ENCODE measurements around the gene FOXF1. TPM values are rescaled to one million over a fixed set of nuclear protein-coding genes. Genes with fewer than 3 reads are reported as not detected.
A peak's percentile ranks its signal among the peaks of the same experiment; 100 is the strongest.

Gene FOXF1
- total and polyA plus RNA-seq, 2 of the 13 experiments (the other 11 are each of a cell fraction or from before 2014, with no cell fraction given), result not detected

DNA sequence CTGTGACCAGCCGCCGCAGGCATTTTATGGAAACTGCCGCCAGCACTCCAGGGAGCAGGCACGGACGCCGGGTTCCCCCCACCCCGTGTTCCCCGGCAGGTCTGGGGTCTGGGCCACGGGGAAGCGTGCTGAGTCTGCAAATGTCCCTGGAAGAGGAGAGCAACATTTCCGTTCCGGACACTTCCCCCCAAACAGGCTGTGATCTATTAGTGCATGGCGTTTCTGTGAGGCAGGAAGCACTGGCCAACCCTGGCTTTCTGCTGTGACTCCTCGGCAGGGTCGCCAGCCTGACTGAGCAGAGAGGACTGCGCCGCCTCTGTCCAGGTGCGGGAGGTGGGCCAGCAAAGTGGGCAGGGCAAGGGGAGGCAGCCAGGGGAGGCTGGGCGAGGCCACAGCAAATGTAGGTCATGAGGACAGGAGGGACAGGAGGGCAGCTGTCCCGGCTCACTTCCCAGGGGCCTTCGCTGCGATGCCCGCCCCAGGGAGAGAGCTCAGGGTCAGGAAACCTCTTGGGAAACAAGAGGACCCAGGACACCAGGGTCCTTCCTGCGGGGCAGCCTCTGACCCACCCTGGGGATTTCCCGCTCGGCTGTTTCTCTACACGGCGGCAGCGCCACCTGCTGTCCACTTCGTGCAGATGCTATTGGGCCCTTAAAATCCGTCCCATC is 9.5 kb downstream of the FOXF1 start (continued):
- no peak for TF ChIP-seq BCL6 (CRISPR knock-in tag; IDR thresholded peaks at IDR 0.05)
- TF ChIP-seq, protein P1, sequence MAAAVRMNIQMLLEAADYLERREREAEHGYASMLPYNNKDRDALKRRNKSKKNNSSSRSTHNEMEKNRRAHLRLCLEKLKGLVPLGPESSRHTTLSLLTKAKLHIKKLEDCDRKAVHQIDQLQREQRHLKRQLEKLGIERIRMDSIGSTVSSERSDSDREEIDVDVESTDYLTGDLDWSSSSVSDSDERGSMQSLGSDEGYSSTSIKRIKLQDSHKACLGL (CRISPR knock-in tag; IDR thresholded peaks at IDR 0.05), result no peak
- no peak for TF ChIP-seq NR2F1 (CRISPR knock-in tag; IDR thresholded peaks at IDR 0.05)
- TF ChIP-seq HNRNPLL (IDR thresholded peaks at IDR 0.05; ENCODE audit: low read depth, low read length, poor library complexity, severe bottlenecking), result no peak
- 0 out of 2 replicates have a peak, but pooled peaks have one; percentile 40 for TF ChIP-seq MEIS2 (CRISPR knock-in tag; IDR thresholded peaks at IDR 0.05)
- TF ChIP-seq SOX6 (IDR thresholded peaks at IDR 0.05), result no peak
- TF ChIP-seq SOX6 (CRISPR knock-in tag; IDR thresholded peaks at IDR 0.05), result no peak
- TF ChIP-seq, protein P2, sequence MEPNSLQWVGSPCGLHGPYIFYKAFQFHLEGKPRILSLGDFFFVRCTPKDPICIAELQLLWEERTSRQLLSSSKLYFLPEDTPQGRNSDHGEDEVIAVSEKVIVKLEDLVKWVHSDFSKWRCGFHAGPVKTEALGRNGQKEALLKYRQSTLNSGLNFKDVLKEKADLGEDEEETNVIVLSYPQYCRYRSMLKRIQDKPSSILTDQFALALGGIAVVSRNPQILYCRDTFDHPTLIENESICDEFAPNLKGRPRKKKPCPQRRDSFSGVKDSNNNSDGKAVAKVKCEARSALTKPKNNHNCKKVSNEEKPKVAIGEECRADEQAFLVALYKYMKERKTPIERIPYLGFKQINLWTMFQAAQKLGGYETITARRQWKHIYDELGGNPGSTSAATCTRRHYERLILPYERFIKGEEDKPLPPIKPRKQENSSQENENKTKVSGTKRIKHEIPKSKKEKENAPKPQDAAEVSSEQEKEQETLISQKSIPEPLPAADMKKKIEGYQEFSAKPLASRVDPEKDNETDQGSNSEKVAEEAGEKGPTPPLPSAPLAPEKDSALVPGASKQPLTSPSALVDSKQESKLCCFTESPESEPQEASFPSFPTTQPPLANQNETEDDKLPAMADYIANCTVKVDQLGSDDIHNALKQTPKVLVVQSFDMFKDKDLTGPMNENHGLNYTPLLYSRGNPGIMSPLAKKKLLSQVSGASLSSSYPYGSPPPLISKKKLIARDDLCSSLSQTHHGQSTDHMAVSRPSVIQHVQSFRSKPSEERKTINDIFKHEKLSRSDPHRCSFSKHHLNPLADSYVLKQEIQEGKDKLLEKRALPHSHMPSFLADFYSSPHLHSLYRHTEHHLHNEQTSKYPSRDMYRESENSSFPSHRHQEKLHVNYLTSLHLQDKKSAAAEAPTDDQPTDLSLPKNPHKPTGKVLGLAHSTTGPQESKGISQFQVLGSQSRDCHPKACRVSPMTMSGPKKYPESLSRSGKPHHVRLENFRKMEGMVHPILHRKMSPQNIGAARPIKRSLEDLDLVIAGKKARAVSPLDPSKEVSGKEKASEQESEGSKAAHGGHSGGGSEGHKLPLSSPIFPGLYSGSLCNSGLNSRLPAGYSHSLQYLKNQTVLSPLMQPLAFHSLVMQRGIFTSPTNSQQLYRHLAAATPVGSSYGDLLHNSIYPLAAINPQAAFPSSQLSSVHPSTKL (CRISPR knock-in tag; IDR thresholded peaks at IDR 0.05), result no peak
- TF ChIP-seq, protein P3, sequence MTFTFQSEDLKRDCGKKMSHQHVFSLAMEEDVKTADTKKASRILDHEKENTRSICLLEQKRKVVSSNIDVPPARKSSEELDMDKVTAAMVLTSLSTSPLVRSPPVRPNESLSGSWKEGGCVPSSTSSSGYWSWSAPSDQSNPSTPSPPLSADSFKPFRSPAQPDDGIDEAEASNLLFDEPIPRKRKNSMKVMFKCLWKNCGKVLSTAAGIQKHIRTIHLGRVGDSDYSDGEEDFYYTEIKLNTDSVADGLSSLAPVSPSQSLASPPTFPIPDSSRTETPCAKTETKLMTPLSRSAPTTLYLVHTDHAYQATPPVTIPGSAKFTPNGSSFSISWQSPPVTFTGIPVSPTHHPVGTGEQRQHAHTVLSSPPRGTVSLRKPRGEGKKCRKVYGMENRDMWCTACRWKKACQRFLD (CRISPR knock-in tag; IDR thresholded peaks at IDR 0.05; ENCODE audit: borderline replicate concordance), result 0 out of 2 replicates have a peak, but pooled peaks have one; percentile 53
- TF ChIP-seq FOXJ3 (CRISPR knock-in tag; IDR thresholded peaks at IDR 0.05; ENCODE audit: borderline replicate concordance), result no peak
- TF ChIP-seq, protein P4, sequence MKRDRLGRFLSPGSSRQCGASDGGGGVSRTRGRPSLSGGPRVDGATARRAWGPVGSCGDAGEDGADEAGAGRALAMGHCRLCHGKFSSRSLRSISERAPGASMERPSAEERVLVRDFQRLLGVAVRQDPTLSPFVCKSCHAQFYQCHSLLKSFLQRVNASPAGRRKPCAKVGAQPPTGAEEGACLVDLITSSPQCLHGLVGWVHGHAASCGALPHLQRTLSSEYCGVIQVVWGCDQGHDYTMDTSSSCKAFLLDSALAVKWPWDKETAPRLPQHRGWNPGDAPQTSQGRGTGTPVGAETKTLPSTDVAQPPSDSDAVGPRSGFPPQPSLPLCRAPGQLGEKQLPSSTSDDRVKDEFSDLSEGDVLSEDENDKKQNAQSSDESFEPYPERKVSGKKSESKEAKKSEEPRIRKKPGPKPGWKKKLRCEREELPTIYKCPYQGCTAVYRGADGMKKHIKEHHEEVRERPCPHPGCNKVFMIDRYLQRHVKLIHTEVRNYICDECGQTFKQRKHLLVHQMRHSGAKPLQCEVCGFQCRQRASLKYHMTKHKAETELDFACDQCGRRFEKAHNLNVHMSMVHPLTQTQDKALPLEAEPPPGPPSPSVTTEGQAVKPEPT (CRISPR knock-in tag; IDR thresholded peaks at IDR 0.05; ENCODE audit: low read depth), result no peak
- TF ChIP-seq, protein P5, sequence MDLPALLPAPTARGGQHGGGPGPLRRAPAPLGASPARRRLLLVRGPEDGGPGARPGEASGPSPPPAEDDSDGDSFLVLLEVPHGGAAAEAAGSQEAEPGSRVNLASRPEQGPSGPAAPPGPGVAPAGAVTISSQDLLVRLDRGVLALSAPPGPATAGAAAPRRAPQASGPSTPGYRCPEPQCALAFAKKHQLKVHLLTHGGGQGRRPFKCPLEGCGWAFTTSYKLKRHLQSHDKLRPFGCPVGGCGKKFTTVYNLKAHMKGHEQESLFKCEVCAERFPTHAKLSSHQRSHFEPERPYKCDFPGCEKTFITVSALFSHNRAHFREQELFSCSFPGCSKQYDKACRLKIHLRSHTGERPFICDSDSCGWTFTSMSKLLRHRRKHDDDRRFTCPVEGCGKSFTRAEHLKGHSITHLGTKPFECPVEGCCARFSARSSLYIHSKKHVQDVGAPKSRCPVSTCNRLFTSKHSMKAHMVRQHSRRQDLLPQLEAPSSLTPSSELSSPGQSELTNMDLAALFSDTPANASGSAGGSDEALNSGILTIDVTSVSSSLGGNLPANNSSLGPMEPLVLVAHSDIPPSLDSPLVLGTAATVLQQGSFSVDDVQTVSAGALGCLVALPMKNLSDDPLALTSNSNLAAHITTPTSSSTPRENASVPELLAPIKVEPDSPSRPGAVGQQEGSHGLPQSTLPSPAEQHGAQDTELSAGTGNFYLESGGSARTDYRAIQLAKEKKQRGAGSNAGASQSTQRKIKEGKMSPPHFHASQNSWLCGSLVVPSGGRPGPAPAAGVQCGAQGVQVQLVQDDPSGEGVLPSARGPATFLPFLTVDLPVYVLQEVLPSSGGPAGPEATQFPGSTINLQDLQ (CRISPR knock-in tag; IDR thresholded peaks at IDR 0.05), result no peak
- TF ChIP-seq, protein P6, sequence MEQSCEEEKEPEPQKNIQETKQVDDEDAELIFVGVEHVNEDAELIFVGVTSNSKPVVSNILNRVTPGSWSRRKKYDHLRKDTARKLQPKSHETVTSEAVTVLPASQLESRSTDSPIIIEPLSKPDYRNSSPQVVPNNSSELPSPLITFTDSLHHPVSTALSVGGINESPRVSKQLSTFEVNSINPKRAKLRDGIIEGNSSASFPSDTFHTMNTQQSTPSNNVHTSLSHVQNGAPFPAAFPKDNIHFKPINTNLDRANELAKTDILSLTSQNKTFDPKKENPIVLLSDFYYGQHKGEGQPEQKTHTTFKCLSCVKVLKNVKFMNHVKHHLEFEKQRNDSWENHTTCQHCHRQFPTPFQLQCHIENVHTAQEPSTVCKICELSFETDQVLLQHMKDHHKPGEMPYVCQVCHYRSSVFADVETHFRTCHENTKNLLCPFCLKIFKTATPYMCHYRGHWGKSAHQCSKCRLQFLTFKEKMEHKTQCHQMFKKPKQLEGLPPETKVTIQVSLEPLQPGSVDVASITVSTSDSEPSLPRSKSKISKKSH (CRISPR knock-in tag; IDR thresholded peaks at IDR 0.05; ENCODE audit: borderline replicate concordance), result no peak
- no peak for TF ChIP-seq CENPT (CRISPR knock-in tag; IDR thresholded peaks at IDR 0.05; ENCODE audit: low read depth)
- no peak for TF ChIP-seq KLF11 (CRISPR knock-in tag; IDR thresholded peaks at IDR 0.05)
- no peak for TF ChIP-seq ZNF773 (CRISPR knock-in tag; IDR thresholded peaks at IDR 0.05; ENCODE audit: borderline replicate concordance)
- no peak for TF ChIP-seq SMAD9 (CRISPR knock-in tag; IDR thresholded peaks at IDR 0.05)

Data from HepG2 (cell line).